HepG2 (cell line): ENCODE results near the gene LMOD1. TPM values are rescaled to one million over a fixed set of nuclear protein-coding genes. Genes with fewer than 3 reads are reported as not detected.

Experiments used
- ATAC-seq: fragments of 200-7000 bp; cut with Tn5 transposase; 3 replicates; pipeline ENCODE4 v1.9.1; 2020; ENCODE audit warnings: mild to moderate bottlenecking, moderate library complexity
- BruUV-seq: library from RNA; stranded (reverse); fragments of 400-500 nt; replicated peaks from 2 replicates; lab custom pipeline; 2021; lab: Mats Ljungman, UMichigan
- CTCF ChIA-PET: fragments of 300-600 bp; formaldehyde crosslinking; extraction: SDS; loops from one replicate; lab custom pipeline; 2021; ENCODE audit warnings: low total read pairs, inconsistent platforms, low intra/inter-chr PET ratio; lab: Yijun Ruan, JAX
- POLR2A ChIA-PET: fragments of 350-600 bp; sonication (Branson Sonifier 250); formaldehyde crosslinking; loops from one replicate; lab custom pipeline; 2020; ENCODE audit warnings: antibody characterized with exemption, inconsistent platforms; lab: Yijun Ruan, JAX
- DNase-seq: peaks from one replicate; pipeline ENCODE4 v3.0.0-alpha.2; 2015; ENCODE audit warnings: low spot score
- FAIRE-seq: peaks from 3 replicates; lab custom pipeline; 2011; peaks lifted over from hg19 to GRCh38; lab: Jason Lieb, UNC
- H2AFZ ChIP-seq: one replicate; pipeline ENCODE4 v1.6.1; 2011; ENCODE audit warnings: low read length, inconsistent platforms
- H3K27ac ChIP-seq: fragments of 300-600 bp; 3 replicates; pipeline ENCODE4 v1.8.0; 2011; ENCODE audit warnings: mixed run types, mild to moderate bottlenecking, mixed read lengths, low read length, inconsistent platforms; ENCODE audit not compliant: insufficient read depth; ENCODE audit errors: extremely low read length
- H3K27me3 ChIP-seq, 2 experiments: fragments of 200-600 bp in 1 of 2; 2 replicates in 1 of 2; 3 replicates in 1 of 2; pipeline versions ENCODE4 v1.6.0 to v1.8.0; 2011; ENCODE audit warnings: low read length in 2 of 2, mild to moderate bottlenecking in 2 of 2, moderate library complexity in 2 of 2, inconsistent platforms in 1 of 2; ENCODE audit not compliant: insufficient read depth in 2 of 2, control insufficient read depth in 1 of 2
- H3K36me3 ChIP-seq, 2 experiments: fragments of 200-600 bp in 1 of 2; replicated peaks in 1 of 2; 2 replicates in 1 of 2; 3 replicates in 1 of 2; pipeline versions ENCODE4 v1.5.1 to v1.8.0; 2011; ENCODE audit warnings: low read length in 2 of 2, inconsistent platforms in 1 of 2; ENCODE audit not compliant: insufficient read depth in 2 of 2, control insufficient read depth in 1 of 2
- H3K4me1 ChIP-seq: 2 replicates; pipeline ENCODE4 v1.5.1; 2012; ENCODE audit warnings: low read length, inconsistent platforms; ENCODE audit not compliant: insufficient read depth
- H3K4me2 ChIP-seq: 2 replicates; pipeline ENCODE4 v1.6.0; 2011; ENCODE audit warnings: low read depth, low read length, inconsistent platforms
- H3K4me3 ChIP-seq, 3 experiments: fragments of 200-600 bp in 1 of 3; sonication (generic), shearing (Covaris generic) in 1 of 3; replicated peaks in 1 of 3; 2 replicates each; pipeline ENCODE4 v1.5.1; 2011 to 2016; ENCODE audit warnings: low read length in 3 of 3, inconsistent platforms in 2 of 3, low read depth in 2 of 3, mild to moderate bottlenecking in 2 of 3, control low read depth in 1 of 3, mixed read lengths in 1 of 3; ENCODE audit not compliant: insufficient read depth in 1 of 3
- H3K79me2 ChIP-seq: one replicate; pipeline ENCODE4 v1.6.1; 2011; ENCODE audit warnings: low read length, inconsistent platforms; ENCODE audit not compliant: insufficient read depth
- H3K9ac ChIP-seq: 2 replicates; pipeline ENCODE4 v1.6.0; 2011; ENCODE audit warnings: mild to moderate bottlenecking, low read depth, low read length, inconsistent platforms; ENCODE audit not compliant: insufficient read depth
- H3K9me3 ChIP-seq: 2 replicates; pipeline ENCODE4 v1.5.1; 2012; ENCODE audit warnings: mild to moderate bottlenecking, low read length
- H4K20me1 ChIP-seq: 2 replicates; pipeline ENCODE4 v1.6.0; 2011; ENCODE audit warnings: inconsistent platforms, mild to moderate bottlenecking, low read length, moderate library complexity; ENCODE audit not compliant: insufficient read depth
- ELF4 ChIP-seq: sonication (generic); formaldehyde crosslinking; IDR thresholded peaks from 2 replicates; pipeline ENCODE4 v1.5.0; 2020; ENCODE audit warnings: missing genetic modification reagents, mild to moderate bottlenecking, moderate library complexity, borderline replicate concordance
- HMG20A ChIP-seq: IDR thresholded peaks from 2 replicates; pipeline ENCODE4 v1.6.1; 2016; ENCODE audit warnings: borderline replicate concordance
- WGBS: methylation state at CpG from one replicate; pipeline ENCODE4 v1.1.6; 2017; ENCODE audit warnings: low lambda C conversion rate; 5-methylcytosine and 5-hydroxymethylcytosine counted together
- in situ Hi-C: cut with HindIII; loops from 2 replicates; pipeline ENCODE4 v1.10.0; 2017; ENCODE audit warnings: low pct_unique_long_range_greater_than_20kb; ENCODE audit not compliant: extremely low pct_ligation_motif_present
- intact Hi-C: fragments of 100-400 bp; cut with micrococcal nuclease; formaldehyde crosslinking; loops from one replicate; pipeline ENCODE4 v1.10.0; 2022; ENCODE audit not compliant: unreplicated experiment
- polyA plus RNA-seq, 8 experiments: library from polyadenylated mRNA; depleted of rRNA in 3 of 8; stranded (reverse) in 7 of 8; unstranded in 1 of 8; fragments of >200 nt; fragmentation: Illumina TruSeq in 4 of 8; extraction: Trizol in 4 of 8; gene quantifications; 2 replicates each; pipeline versions ENCODE4 v1.2.1 to v1.2.3, GENCODE V29; 2011 to 2016; ENCODE audit warnings: low read depth in 4 of 8, missing spikeins in 1 of 8, mixed read lengths in 1 of 8; ENCODE audit not compliant: insufficient read depth in 1 of 8
- total RNA-seq, 5 experiments: library from RNA; depleted of rRNA; stranded (reverse); fragments of >200 nt; fragmentation: Illumina TruSeq; extraction: Trizol; gene quantifications; 2 replicates each; pipeline ENCODE4 v1.2.3, GENCODE V29; 2016; ENCODE audit warnings: low read depth in 1 of 5
- TF ChIP-seq, protein P1 (sequence below): sonication (generic); formaldehyde crosslinking; IDR thresholded peaks from 2 replicates; pipeline ENCODE4 v1.4.0; 2020; ENCODE audit warnings: mild to moderate bottlenecking, missing genetic modification reagents
- TF ChIP-seq, protein P2 (sequence below): sonication (generic); formaldehyde crosslinking; IDR thresholded peaks from 2 replicates; pipeline ENCODE4 v1.4.0; 2020; ENCODE audit warnings: missing genetic modification reagents, borderline replicate concordance

The LMOD1 gene
- total and polyA plus RNA-seq, 2 of the 13 experiments (the other 11 are each of a cell fraction or from before 2014, with no cell fraction given): not detected

DNA sequence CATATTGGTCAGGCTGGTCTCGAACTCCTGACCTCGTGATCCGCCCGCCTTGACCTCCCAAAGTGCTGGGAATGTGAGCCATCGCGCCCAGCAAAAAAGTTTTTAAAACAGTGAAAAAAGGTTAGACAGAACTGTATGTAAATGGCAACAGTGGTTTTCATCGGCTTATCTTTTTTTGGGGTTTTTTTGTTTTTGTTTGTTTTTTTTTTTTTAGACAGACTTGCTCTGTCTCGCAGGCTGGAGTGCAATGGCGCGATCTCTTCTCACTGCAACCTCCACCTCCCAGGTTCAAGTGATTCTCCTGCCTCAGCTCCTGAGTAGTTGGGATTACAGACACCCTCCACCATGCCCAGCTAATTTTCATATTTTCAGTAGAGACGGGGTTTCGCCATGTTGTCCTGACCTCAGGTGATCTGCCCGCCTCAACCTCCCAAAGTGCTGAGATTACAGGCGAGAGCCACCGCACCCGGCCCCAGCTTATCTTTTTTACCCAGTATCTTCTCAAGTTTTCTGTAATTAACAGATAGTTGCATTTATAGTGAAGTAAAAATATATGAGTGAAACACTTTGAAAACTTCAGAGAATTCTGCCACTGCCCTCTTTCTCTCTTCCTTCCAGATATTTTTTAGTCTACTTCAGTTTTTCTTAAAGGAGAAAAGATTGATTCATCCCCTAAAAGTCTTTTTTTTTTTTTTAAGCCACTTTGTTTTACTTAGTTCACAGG is 22.0 kb upstream of the LMOD1 start:
- no peak overlapping the region for H3K9ac ChIP-seq
- no peak overlapping the region for H2AFZ ChIP-seq
- no peak for ATAC-seq
- H3K27ac ChIP-seq: no peak overlapping the region
- H3K36me3 ChIP-seq: peaks cover 7 to 61% of the 10 kb centered on the region in 2 experiments
- CTCF ChIA-PET: no interaction called here
- no peaks in the 10 kb centered on the region for H3K9me3 ChIP-seq
- intact Hi-C loops: no loop called here
- in situ Hi-C loops: no loop called here
- no peak overlapping the region for H3K4me2 ChIP-seq
- POLR2A ChIA-PET: no interaction called here
- no TSS peak for BruUV-seq
- H3K4me3 ChIP-seq: no peak overlapping the region
- no peaks in the 10 kb centered on the region for H3K27me3 ChIP-seq
- no peaks in the 10 kb centered on the region; the same call in 1 of the 2 replicates for H4K20me1 ChIP-seq
- TF ChIP-seq HMG20A (CRISPR knock-in tag) (no peak), ELF4 (CRISPR knock-in tag) (no peak)
- TF ChIP-seq, protein P1, sequence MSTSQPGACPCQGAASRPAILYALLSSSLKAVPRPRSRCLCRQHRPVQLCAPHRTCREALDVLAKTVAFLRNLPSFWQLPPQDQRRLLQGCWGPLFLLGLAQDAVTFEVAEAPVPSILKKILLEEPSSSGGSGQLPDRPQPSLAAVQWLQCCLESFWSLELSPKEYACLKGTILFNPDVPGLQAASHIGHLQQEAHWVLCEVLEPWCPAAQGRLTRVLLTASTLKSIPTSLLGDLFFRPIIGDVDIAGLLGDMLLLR (CRISPR knock-in tag): no peak
- TF ChIP-seq, protein P2, sequence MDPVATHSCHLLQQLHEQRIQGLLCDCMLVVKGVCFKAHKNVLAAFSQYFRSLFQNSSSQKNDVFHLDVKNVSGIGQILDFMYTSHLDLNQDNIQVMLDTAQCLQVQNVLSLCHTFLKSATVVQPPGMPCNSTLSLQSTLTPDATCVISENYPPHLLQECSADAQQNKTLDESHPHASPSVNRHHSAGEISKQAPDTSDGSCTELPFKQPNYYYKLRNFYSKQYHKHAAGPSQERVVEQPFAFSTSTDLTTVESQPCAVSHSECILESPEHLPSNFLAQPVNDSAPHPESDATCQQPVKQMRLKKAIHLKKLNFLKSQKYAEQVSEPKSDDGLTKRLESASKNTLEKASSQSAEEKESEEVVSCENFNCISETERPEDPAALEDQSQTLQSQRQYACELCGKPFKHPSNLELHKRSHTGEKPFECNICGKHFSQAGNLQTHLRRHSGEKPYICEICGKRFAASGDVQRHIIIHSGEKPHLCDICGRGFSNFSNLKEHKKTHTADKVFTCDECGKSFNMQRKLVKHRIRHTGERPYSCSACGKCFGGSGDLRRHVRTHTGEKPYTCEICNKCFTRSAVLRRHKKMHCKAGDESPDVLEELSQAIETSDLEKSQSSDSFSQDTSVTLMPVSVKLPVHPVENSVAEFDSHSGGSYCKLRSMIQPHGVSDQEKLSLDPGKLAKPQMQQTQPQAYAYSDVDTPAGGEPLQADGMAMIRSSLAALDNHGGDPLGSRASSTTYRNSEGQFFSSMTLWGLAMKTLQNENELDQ (CRISPR knock-in tag): no peak
- DNase-seq: no peak
- no peaks in the 10 kb centered on the region for H3K4me1 ChIP-seq
- no peak for FAIRE-seq
- H3K79me2 ChIP-seq: no peaks in the 10 kb centered on the region
- WGBS: 96% methylated on average over 16 of the region's 16 CpGs
